Measurements from ENCODE around the gene ARHGAP26.
A peak's percentile ranks its signal among the peaks of the same experiment; 100 is the strongest.

Gene ARHGAP26

DNA sequence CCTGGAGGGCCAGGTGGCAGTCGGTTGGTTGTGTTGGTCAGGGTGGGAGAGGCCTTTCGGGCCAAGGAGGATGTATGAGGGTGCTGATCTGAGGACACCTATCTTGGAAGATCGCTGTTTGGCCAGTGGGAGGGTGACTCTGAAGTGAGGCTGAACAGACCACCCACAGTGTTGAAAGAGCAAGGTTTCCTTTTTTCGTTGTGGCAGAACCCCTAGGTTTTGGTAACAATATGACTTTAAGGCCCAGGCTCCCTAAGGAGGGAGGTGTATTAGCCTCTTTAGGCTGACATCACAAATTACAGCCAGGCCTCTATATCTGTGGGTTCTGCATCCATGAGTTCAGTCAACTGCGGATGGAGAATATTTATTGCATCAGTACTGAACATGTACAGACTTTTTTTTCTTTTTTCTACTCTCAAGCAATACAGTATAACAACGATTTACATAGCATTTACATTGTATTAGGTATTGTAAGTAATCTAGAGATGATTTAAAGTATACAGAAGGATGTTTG lies 86.1 kb downstream of the ARHGAP26 start:
- TF ChIP-seq, protein P1, sequence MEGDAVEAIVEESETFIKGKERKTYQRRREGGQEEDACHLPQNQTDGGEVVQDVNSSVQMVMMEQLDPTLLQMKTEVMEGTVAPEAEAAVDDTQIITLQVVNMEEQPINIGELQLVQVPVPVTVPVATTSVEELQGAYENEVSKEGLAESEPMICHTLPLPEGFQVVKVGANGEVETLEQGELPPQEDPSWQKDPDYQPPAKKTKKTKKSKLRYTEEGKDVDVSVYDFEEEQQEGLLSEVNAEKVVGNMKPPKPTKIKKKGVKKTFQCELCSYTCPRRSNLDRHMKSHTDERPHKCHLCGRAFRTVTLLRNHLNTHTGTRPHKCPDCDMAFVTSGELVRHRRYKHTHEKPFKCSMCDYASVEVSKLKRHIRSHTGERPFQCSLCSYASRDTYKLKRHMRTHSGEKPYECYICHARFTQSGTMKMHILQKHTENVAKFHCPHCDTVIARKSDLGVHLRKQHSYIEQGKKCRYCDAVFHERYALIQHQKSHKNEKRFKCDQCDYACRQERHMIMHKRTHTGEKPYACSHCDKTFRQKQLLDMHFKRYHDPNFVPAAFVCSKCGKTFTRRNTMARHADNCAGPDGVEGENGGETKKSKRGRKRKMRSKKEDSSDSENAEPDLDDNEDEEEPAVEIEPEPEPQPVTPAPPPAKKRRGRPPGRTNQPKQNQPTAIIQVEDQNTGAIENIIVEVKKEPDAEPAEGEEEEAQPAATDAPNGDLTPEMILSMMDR (conservative IDR thresholded peaks at IDR 0.05; ENCODE audit: low read depth), result no peak
- no peak for DNase-seq (ENCODE audit: low spot score)
- CTCF ChIA-PET, result no interaction called here
- H3K27ac ChIP-seq, result no peak overlapping the region
- POLR2A ChIA-PET (ENCODE audit: low non-redundant PET), result no interaction called here

DNA sequence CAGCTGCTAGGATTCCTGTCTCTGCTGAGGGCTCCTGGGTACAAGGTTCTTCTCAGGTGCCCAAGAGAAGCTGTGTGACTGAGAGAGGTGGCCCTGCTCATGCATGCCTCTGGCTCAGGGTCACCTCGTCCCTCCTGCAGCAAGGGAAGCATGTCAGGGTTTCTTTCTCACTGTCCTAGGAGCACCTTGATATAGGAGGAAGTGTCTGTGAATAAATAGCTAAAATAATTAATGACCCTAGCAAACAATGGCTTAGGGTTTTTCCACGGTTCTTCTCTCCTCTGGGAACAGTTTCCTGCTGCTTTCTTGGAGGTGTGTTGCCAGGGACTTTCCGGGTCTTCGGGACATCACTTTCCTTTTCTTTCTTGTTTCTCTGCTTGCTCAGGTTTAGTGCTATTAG lies 87.2 kb downstream of the ARHGAP26 start:
- no peak overlapping the region for H3K27ac ChIP-seq
- POLR2A ChIA-PET (ENCODE audit: low non-redundant PET), result no interaction called here
- TF ChIP-seq, protein P1 (conservative IDR thresholded peaks at IDR 0.05; ENCODE audit: low read depth), result no peak
- no peak for DNase-seq (ENCODE audit: low spot score)
- CTCF ChIA-PET, result no interaction called here

DNA sequence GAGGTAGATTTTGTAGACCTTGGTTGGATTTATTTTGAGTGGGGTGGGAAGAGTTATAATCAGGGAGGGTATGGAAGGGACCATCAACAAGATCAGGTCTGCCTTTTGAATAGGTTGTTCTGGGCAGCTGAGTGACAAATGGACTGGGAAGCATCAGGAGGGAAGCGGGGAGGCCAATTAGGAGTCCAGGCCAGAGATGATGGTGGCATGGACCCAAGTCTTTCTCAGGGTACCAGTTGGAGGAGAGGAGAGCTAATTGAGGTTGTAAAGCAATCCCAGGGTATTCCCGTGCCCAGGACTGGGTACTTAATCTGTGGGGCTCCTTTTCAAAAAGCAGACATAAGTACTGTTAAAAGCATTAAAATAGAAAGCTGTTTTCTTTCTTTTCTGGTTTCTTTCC lies 88.9 kb downstream of the ARHGAP26 start:
- ChIA-PET POLR2A (ENCODE audit: low non-redundant PET) (no interaction called here), CTCF (no interaction called here)
- no peak overlapping the region for H3K27ac ChIP-seq
- no peak for DNase-seq (ENCODE audit: low spot score)
- TF ChIP-seq, protein P1 (conservative IDR thresholded peaks at IDR 0.05; ENCODE audit: low read depth), result no peak

DNA sequence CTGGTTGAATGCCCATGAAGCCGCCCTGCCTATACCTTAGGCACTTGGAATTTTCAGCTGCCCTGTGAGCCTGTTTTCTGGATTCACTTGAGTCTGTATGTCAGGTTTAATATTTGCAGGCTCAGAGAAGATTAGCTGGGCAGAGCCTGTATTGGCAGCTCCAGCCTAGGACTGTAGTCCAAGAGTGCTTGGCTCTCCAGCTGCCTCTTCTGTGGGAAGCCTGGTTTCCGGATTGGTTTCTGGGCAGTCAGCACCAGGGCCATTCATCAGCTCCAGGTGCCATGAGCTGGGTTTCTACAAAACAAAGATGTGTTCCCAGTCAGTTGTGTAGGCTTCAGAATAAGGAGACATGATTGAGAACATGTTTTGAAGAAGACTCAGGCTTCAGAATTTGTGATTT lies 90.1 kb downstream of the ARHGAP26 start:
- TF ChIP-seq, protein P1 (conservative IDR thresholded peaks at IDR 0.05; ENCODE audit: low read depth), result no peak
- DNase-seq (ENCODE audit: low spot score), result no peak
- no peak overlapping the region for H3K27ac ChIP-seq
- ChIA-PET POLR2A (ENCODE audit: low non-redundant PET) (no interaction called here), CTCF (interaction anchor here (0.6 to 0.7 kb wide), 2 partner anchors 37 to 362 kb away, joined by 3 to 4 read pairs; no protein-coding TSS in a partner anchor)

DNA sequence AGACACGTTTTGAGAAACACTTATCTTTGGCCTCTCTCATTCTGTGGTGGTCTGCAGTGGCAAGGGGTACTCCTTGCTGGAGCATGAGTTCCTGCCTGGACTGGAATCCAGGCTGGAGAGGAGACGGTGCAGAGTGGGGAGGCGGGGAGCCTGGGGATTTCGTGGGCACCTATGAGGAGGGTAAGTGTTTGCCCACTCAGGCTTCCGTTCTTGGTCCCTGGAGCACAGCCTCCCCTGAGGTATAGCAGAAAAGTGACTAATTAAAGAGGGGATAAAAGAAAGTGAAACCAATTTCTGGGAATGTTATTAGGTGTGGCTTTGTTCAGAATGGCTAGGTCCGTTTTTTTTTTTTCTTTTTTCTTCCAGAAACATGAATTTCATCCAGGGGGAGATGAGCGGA lies 90.8 kb downstream of the ARHGAP26 start:
- peak; percentile 29 for DNase-seq (ENCODE audit: low spot score)
- POLR2A ChIA-PET (ENCODE audit: low non-redundant PET), result no interaction called here
- CTCF ChIA-PET, result interaction anchor here (0.6 to 0.7 kb wide), 2 partner anchors 50 to 363 kb away, joined by 3 to 4 read pairs; no protein-coding TSS in a partner anchor
- TF ChIP-seq, protein P1 (conservative IDR thresholded peaks at IDR 0.05; ENCODE audit: low read depth), result no peak
- no peak overlapping the region for H3K27ac ChIP-seq

DNA sequence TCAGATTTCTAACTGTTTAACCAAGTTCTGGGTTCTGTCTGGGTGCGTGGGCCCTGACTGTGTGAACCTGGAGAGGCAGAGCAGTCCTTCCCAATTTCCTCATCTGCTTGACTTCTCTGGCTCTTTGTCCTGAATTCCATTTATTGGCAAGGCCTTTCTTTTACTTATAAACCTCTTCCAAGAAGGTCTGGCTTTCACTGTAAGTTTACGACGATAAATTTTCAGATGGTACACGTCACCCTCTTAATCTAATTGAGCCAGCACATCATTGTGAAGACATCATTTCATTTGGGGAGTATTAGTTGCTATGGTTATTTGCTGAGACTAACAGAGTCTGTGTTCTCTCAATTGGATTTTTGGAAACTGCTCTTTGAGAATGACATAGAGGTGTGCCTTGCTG lies 92.4 kb downstream of the ARHGAP26 start:
- DNase-seq (ENCODE audit: low spot score), result no peak
- TF ChIP-seq, protein P1 (conservative IDR thresholded peaks at IDR 0.05; ENCODE audit: low read depth), result no peak
- POLR2A ChIA-PET (ENCODE audit: low non-redundant PET), result no interaction called here
- H3K27ac ChIP-seq, result no peak overlapping the region
- CTCF ChIA-PET, result interaction anchor here (0.6 to 1.2 kb wide), 2 partner anchors 25 to 711 kb away, joined by 3 read pairs; no protein-coding TSS in a partner anchor
